ENCODE measurements around the gene PPP2R3C. TPM values are rescaled to one million over a fixed set of nuclear protein-coding genes. Genes with fewer than 3 reads are reported as not detected.

The PPP2R3C gene
- total and polyA plus RNA-seq, 2 experiments from 2014 or later = 25.7 to 41.2 TPM

GRCh38 chr14:35051796-35052195 lies 70.0 kb downstream of the PPP2R3C start:
- Histone ChIP-seq H3K9me3 (ENCODE audit: low read depth) (no peaks in the 10 kb centered on the region), H3K79me2 (ENCODE audit: insufficient read depth) (peaks cover 72% of the 10 kb centered on the region), H3K4me2 (ENCODE audit: unreplicated experiment) (no peak overlapping the region), H3K4me3 (no peak overlapping the region), H2AFZ (no peak overlapping the region), H3K27me3 (replicated peaks; ENCODE audit: insufficient read depth) (no peaks in the 10 kb centered on the region), H3K36me3 (ENCODE audit: low read depth) (peaks cover 14% of the 10 kb centered on the region), H3F3A (ENCODE audit: insufficient read depth) (peaks cover 6% of the 10 kb centered on the region), H3K9ac (no peak overlapping the region), H4K20me1 (ENCODE audit: insufficient read depth) (no peaks in the 10 kb centered on the region), H3K27ac (no peak overlapping the region), H3K4me1 (ENCODE audit: insufficient read depth) (peaks cover 23% of the 10 kb centered on the region; the same call in 1 of the 2 replicates), H3K9me2 (ENCODE audit: insufficient read depth) (no peaks in the 10 kb centered on the region)
- in situ Hi-C loops (cut with MboI) = no loop called here
- 100% methylated on average over 1 of the region's 1 CpG for WGBS, 2 experiments (ENCODE audit: low coverage in 1 of 2, low lambda C conversion rate in 2 of 2, missing lambda C conversion rate in 2 of 2)
- no peak for TF ChIP-seq EZH2phosphoT487 (IDR thresholded peaks at IDR 0.05; ENCODE audit: insufficient read depth, low read depth)
- no peak for TF ChIP-seq EZH2 (IDR thresholded peaks at IDR 0.05; ENCODE audit: insufficient read depth, poor library complexity, severe bottlenecking)
- DNase-seq = no peak

- peak; percentile 77 for DNase-seq
- H4K20me1 ChIP-seq (ENCODE audit: insufficient read depth) = no peaks in the 10 kb centered on the region
Measured at GRCh38 chr14:35050652-35051051, 71.1 kb downstream of the PPP2R3C start.

GRCh38 chr14:35047976-35048513 lies 73.7 kb downstream of the PPP2R3C start:
- Histone ChIP-seq H2AFZ (no peak overlapping the region), H3K4me2 (ENCODE audit: unreplicated experiment) (peak overlapping the region; percentile 98), H3K27me3 (replicated peaks; ENCODE audit: insufficient read depth) (no peaks in the 10 kb centered on the region), H3K79me2 (ENCODE audit: insufficient read depth) (peaks cover 57% of the 10 kb centered on the region), H3K4me3 (peak overlapping the region; percentile 82), H3K4me1 (ENCODE audit: insufficient read depth) (peaks cover 29% of the 10 kb centered on the region; the same call in 1 of the 2 replicates), H3F3A (ENCODE audit: insufficient read depth) (peaks cover 26% of the 10 kb centered on the region), H3K9me2 (ENCODE audit: insufficient read depth) (no peaks in the 10 kb centered on the region), H4K20me1 (ENCODE audit: insufficient read depth) (no peaks in the 10 kb centered on the region), H3K9ac (no peak overlapping the region), H3K27ac (no peak overlapping the region), H3K36me3 (ENCODE audit: low read depth) (peaks cover 6% of the 10 kb centered on the region; the same call in 1 of the 2 replicates), H3K9me3 (ENCODE audit: low read depth) (no peaks in the 10 kb centered on the region)
- no peak for TF ChIP-seq EZH2 (IDR thresholded peaks at IDR 0.05; ENCODE audit: insufficient read depth, poor library complexity, severe bottlenecking)
- no peak for TF ChIP-seq EZH2phosphoT487 (IDR thresholded peaks at IDR 0.05; ENCODE audit: insufficient read depth, low read depth)
- DNase-seq = no peak
- 87 to 92% methylated on average over 4 of the region's 4 CpGs for WGBS, 2 experiments (ENCODE audit: low coverage in 1 of 2, low lambda C conversion rate in 2 of 2, missing lambda C conversion rate in 2 of 2)
- in situ Hi-C loops (cut with MboI) = no loop called here

More at GRCh38 chr14:35050652-35051051, 71.1 kb downstream of the PPP2R3C start:
- H3K9me3 ChIP-seq (ENCODE audit: low read depth) = no peaks in the 10 kb centered on the region
- H3K36me3 ChIP-seq (ENCODE audit: low read depth) = peaks cover 14% of the 10 kb centered on the region
- 0 to 3% methylated on average over 1 of the region's 1 CpG for WGBS, 2 experiments (ENCODE audit: low coverage in 1 of 2, low lambda C conversion rate in 2 of 2, missing lambda C conversion rate in 2 of 2)
- H3K27ac ChIP-seq = peak overlapping the region; percentile 28
- peaks cover 11% of the 10 kb centered on the region for H3F3A ChIP-seq (ENCODE audit: insufficient read depth)
- H3K9me2 ChIP-seq (ENCODE audit: insufficient read depth) = no peaks in the 10 kb centered on the region
- peaks cover 67% of the 10 kb centered on the region for H3K79me2 ChIP-seq (ENCODE audit: insufficient read depth)
- no peak overlapping the region for H2AFZ ChIP-seq
- H3K4me3 ChIP-seq = no peak overlapping the region
- H3K27me3 ChIP-seq (replicated peaks; ENCODE audit: insufficient read depth) = no peaks in the 10 kb centered on the region
- in situ Hi-C loops (cut with MboI) = no loop called here
- H3K9ac ChIP-seq = no peak overlapping the region
- TF ChIP-seq EZH2 (IDR thresholded peaks at IDR 0.05; ENCODE audit: insufficient read depth, poor library complexity, severe bottlenecking) = no peak
- TF ChIP-seq EZH2phosphoT487 (IDR thresholded peaks at IDR 0.05; ENCODE audit: insufficient read depth, low read depth) = no peak
- no peak overlapping the region for H3K4me2 ChIP-seq (ENCODE audit: unreplicated experiment)
- H3K4me1 ChIP-seq (ENCODE audit: insufficient read depth) = peaks cover 23% of the 10 kb centered on the region; the same call in 1 of the 2 replicates

GRCh38 chr14:35046751-35047536 lies 74.8 kb downstream of the PPP2R3C start:
- DNase-seq = peak; percentile 6
- in situ Hi-C loops (cut with MboI) = no loop called here
- Histone ChIP-seq H3K9me2 (ENCODE audit: insufficient read depth) (no peaks in the 10 kb centered on the region), H3K9ac (peak overlapping the region; percentile 93), H3K27ac (peak overlapping the region; percentile 96), H3K9me3 (ENCODE audit: low read depth) (no peaks in the 10 kb centered on the region), H3K4me1 (ENCODE audit: insufficient read depth) (peaks cover 29% of the 10 kb centered on the region; the same call in 1 of the 2 replicates), H3K27me3 (replicated peaks; ENCODE audit: insufficient read depth) (no peaks in the 10 kb centered on the region), H3K36me3 (ENCODE audit: low read depth) (peaks cover 4% of the 10 kb centered on the region; the same call in 1 of the 2 replicates), H2AFZ (peak overlapping the region; percentile 86), H3K79me2 (ENCODE audit: insufficient read depth) (peaks cover 48% of the 10 kb centered on the region), H3K4me2 (ENCODE audit: unreplicated experiment) (peak overlapping the region; percentile 98), H4K20me1 (ENCODE audit: insufficient read depth) (no peaks in the 10 kb centered on the region), H3K4me3 (peak overlapping the region; percentile 82), H3F3A (ENCODE audit: insufficient read depth) (peaks cover 29% of the 10 kb centered on the region)
- TF ChIP-seq EZH2 (IDR thresholded peaks at IDR 0.05; ENCODE audit: insufficient read depth, poor library complexity, severe bottlenecking) (no peak), EZH2phosphoT487 (IDR thresholded peaks at IDR 0.05; ENCODE audit: insufficient read depth, low read depth) (no peak)
- WGBS, 2 experiments (ENCODE audit: low coverage in 1 of 2, low lambda C conversion rate in 2 of 2, missing lambda C conversion rate in 2 of 2) = 29 to 30% methylated on average over 23 of the region's 23 CpGs
